GM19324 (cell line): Measurements from ENCODE around the gene MLLT3.

Experiments used
- ATAC-seq: cut with Tn5 transposase; IDR thresholded peaks from one replicate; pipeline ENCODE4 v1.9.1; 2021; ENCODE audit warnings: mild to moderate bottlenecking, moderate library complexity; ENCODE audit not compliant: unreplicated experiment, low FRiP score

The MLLT3 gene

DNA sequence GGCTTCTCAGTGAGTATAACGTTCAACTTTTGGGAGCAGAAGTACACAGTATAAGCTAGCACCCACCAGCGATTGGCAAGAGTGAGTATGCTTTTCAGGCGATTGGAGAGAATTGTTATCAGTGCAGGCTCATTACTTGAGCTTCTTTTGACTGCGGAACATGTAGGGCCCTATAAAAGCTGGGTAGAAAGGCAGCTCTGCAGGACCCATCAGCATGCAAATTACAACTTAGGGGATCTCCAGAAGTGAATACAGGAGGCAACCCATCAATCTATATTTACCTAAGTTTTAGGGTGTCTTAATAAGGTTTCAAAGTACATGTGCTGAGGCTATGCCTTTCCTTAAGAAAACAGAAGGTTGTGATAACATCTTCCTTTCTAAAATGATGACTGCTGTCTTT, 225.0 kb downstream of the MLLT3 start:
- ATAC-seq, result peak; percentile 67

GRCh38 chr9:20396509-20396908, 225.8 kb downstream of the MLLT3 start:
- no peak for ATAC-seq

DNA sequence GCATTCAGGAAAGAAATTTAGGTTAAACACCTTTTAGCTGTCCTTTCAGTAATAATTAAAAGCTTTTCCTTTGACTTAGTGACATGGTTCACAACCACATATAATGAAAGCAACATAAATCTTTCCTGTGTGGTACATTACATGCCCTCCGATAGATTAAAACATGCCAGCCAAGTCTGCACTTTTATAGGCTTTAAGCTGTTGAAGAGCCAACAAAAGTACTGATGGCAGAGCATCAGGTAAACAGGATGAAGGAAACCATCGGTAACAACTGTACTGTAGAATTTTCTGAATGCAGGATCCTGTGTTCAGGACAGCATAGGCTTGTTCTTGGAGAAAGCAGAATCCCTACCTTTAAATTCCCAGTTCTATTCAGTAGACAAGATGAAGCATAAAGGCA, 226.6 kb downstream of the MLLT3 start:
- ATAC-seq, result no peak

DNA sequence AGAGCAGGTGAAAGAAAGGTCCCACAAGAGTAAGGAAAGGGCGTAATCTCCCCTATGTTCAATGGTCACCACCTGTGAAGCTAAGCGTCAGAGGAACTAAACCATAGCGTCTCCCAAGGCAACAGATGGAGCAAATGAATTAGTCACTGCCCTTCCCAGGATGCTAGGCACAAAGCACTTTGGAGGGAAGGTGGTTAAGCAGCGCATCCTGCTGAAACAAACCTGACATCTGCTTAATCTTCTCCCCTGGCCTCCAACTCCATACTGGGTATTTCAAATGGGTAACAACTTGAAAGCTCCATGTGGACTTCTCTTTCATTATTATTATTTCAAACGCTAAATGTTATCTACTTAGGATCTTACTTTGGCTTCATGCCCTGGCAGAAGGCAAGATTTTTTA, 227.3 kb downstream of the MLLT3 start:
- ATAC-seq, result no peak

DNA sequence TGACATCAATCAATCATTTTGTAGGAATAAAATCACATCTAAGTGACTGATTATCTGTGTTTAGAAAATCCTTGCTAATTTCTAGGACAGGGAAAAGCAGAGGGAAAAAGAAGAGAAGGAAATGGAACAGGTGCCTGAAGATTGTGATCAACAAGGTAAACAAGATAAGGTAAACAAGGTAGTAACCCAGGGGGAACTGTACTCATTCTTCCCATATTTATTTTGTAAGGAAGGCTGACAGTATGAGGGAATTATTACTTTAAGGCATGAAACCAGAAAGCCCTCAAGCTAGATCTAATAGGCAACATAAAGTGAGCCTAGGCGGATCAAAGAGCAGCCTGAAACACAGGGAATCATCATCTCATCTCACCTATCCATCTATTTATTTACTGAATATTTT, 231.1 kb downstream of the MLLT3 start:
- ATAC-seq, result no peak

- ATAC-seq, result no peak
These were observed 231.9 kb downstream of the MLLT3 start for GRCh38 chr9:20390400-20390799.

DNA sequence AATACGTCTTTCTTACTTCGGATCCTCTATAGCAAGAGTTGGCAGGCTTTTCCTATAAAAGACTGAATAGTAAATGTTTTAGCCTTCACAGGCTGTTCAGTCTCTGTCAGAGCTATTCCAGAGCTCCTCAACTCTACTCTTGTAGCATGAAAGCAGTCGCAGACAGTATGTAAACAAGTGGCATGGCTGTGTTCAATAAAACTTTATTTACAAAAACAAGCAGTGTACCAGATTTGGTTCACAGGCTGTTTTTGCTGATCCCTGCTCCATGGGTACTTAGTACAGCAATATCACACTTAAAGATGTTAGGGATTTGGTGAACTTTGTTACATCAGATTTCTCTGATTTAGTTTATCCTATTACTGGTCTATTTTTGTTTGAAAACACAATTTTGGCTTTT, 235.2 kb downstream of the MLLT3 start:
- no peak for ATAC-seq

GRCh38 chr9:20384642-20385041, 237.7 kb downstream of the MLLT3 start:
- ATAC-seq, result no peak

GRCh38 chr9:20382460-20383071, 239.7 kb downstream of the MLLT3 start:
- ATAC-seq, result peak; percentile 61

GRCh38 chr9:20380546-20380945, 241.8 kb downstream of the MLLT3 start:
- no peak for ATAC-seq

GRCh38 chr9:20379804-20380225, 242.5 kb downstream of the MLLT3 start:
- no peak for ATAC-seq

DNA sequence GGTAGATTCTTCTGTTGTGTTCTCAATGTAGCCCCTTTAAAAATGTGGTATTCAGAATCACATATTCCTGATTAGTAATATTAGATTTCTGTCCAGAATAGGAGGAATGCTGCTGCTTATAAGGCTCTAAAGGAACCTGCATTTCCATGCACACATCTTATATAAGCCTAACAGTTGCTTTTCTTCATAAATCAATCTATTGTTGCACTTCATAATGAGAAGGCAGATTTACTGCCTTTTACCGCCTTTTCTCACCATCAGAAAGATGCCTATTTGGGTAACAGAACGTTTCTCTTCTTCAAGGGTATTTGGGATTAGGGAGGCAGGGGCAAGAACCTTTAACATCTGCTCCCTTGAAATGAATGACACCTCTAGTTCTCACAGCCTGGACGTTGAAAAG, 243.4 kb downstream of the MLLT3 start:
- no peak for ATAC-seq

DNA sequence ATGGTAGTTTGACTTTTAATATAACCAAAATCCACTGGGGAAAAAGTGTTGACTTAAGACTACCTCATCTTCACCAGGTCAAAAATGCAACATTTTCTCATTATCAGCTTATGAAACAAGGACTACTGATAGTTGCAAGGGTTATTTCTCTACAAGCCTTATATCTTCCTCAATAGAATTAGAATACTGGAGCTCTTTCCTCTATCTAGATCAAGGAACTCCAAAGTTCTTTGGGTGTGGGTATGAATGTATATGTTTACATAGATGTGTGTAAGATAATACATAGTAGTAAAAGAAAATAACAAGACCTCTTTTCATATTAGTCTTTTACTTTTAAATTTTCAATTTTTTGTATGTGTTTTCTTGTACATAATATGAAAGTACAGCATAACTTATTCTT, 244.5 kb downstream of the MLLT3 start:
- ATAC-seq, result no peak

DNA sequence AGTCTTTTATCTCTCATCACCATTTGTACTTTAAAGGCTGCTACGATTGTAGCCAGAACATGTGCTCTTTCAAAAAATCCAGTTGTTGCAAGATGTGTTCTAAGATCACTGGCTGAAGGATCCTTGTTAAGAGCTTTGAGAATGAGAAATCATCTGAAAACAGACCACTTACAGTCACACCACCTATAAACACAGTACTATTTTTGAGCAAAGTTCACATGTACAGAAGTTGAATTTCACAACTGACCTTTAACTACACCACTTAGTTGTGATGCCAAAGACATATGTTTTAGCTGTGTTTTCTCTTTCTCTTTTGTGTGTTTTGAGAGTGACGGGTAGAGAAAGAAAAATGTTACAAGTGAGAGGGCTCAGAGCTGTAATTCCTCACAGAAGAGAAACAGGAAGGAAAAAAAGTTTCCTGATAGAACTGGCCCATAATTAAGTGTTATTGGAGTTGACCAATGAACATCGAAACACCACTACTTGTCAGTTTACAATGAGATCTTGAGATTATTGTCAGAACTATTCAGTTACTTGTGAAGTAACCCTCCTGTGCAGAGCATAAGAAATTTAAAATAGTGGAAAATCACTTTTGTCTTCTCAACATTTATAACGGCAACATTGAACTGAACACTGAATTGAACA, 245.4 kb downstream of the MLLT3 start:
- ATAC-seq, result no peak

GRCh38 chr9:20376042-20376441, 246.3 kb downstream of the MLLT3 start:
- ATAC-seq, result no peak

- peak; percentile 77 for ATAC-seq
These were observed 249.0 kb downstream of the MLLT3 start for GRCh38 chr9:20373263-20373662.

- ATAC-seq, result no peak
These were observed 252.9 kb downstream of the MLLT3 start for GRCh38 chr9:20369391-20369790.

DNA sequence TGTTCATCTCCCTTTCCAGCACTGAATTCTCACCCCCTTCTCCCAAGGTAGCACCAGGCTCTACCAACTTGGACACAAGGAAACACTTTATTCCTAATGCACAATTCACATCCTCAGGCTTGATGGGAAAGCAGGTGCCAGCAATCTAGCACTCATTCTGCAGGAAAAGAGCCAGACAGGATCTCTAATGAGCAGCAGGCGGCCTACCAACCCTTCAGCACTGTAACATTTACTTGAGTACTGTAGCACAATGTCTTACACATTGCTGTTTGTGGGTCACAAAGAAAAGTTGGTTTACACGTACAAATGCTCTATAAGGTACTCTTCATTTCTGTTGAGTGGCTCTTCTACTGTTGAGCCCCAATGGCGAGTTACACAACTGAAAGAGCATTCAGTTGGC, 254.4 kb downstream of the MLLT3 start:
- ATAC-seq, result no peak

- no peak for ATAC-seq
These were observed 257.3 kb downstream of the MLLT3 start for GRCh38 chr9:20364959-20365358.

DNA sequence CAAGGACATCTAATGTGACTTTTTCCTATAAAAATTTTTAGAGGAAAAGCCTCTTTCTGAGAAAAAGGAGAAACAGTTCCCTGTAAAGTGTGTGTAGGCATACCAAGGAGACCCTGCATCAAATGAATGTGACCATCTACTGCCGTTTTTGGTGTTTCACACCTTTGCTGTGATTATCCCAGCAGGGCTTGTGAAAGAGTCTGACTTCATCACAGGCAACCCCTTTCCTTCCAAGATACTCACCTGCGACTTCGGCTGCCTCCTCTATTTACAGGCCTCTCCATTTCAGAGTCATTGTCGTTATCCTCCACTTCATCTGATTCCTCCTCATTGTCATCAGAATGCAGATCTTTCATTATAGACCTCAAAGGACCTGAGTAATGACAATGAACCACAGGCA, 259.1 kb downstream of the MLLT3 start:
- no peak for ATAC-seq

GRCh38 chr9:20361656-20362570, 260.4 kb downstream of the MLLT3 start:
- ATAC-seq, result peak; percentile 69
